Activated naive CD8-positive, alpha-beta T cell treated with anti-CD3 and anti-CD28 coated beads, Interleukin-2, amount 50 U/mL, for 16 hours (primary cell): ENCODE results near the gene TMEM235.
"Not testable (repeated sequence)": the region's sequence is repeated elsewhere in the genome, so short reads cannot be mapped to it uniquely, and the experiment has no call there.

Experiments used
- DNase-seq: peaks from one replicate; pipeline ENCODE4 v3.0.0-alpha.2; 2020; ENCODE audit warnings: low read depth, low spot score

Gene TMEM235

GRCh38 chr17:78238823-78239488, 7.5 kb downstream of the TMEM235 start:
- no peak for DNase-seq

GRCh38 chr17:78239489-78239931, 8.1 kb downstream of the TMEM235 start:
- DNase-seq: no peak

- no peak for DNase-seq
Observed at GRCh38 chr17:78240012-78240655, 8.7 kb downstream of the TMEM235 start.

- no peak for DNase-seq
Observed at GRCh38 chr17:78240839-78241238, 9.4 kb downstream of the TMEM235 start.

GRCh38 chr17:78241277-78242023, 10.0 kb downstream of the TMEM235 start:
- DNase-seq: no peak

- no peak for DNase-seq
Observed at GRCh38 chr17:78242024-78242742, 10.8 kb downstream of the TMEM235 start.

- DNase-seq: no peak
Observed at GRCh38 chr17:78247304-78247703, 15.9 kb downstream of the TMEM235 start.

GRCh38 chr17:78248051-78248914, 16.9 kb downstream of the TMEM235 start:
- DNase-seq: no peak

- no peak for DNase-seq
Observed at GRCh38 chr17:78249074-78249817, 17.8 kb downstream of the TMEM235 start.

GRCh38 chr17:78249818-78250806, 18.7 kb downstream of the TMEM235 start:
- DNase-seq: no peak

- DNase-seq: peak; percentile 64
Observed at GRCh38 chr17:78250891-78251772, 19.7 kb downstream of the TMEM235 start.

GRCh38 chr17:78251773-78252103, 20.3 kb downstream of the TMEM235 start:
- DNase-seq: no peak

GRCh38 chr17:78252111-78252634, 20.7 kb downstream of the TMEM235 start:
- no peak for DNase-seq

- DNase-seq: no peak
Observed at GRCh38 chr17:78252701-78253635, 21.5 kb downstream of the TMEM235 start.

GRCh38 chr17:78253636-78253945, 22.2 kb downstream of the TMEM235 start:
- DNase-seq: not testable (repeated sequence)

- peak; percentile 67 for DNase-seq
Observed at GRCh38 chr17:78253946-78254672, 22.7 kb downstream of the TMEM235 start.
